LNCAP (cell line): ENCODE measurements around the gene BMP2K.

Source experiments
- TF ChIP-seq, protein P1 (sequence below): fragments of 450-650 bp; IDR thresholded peaks from 2 replicates; pipeline ENCODE4 v1.5.1; 2017; ENCODE audit warnings: mild to moderate bottlenecking

BMP2K gene

GRCh38 chr4:78922207-78922606 is 146.1 kb downstream of the BMP2K start:
- TF ChIP-seq, protein P1, sequence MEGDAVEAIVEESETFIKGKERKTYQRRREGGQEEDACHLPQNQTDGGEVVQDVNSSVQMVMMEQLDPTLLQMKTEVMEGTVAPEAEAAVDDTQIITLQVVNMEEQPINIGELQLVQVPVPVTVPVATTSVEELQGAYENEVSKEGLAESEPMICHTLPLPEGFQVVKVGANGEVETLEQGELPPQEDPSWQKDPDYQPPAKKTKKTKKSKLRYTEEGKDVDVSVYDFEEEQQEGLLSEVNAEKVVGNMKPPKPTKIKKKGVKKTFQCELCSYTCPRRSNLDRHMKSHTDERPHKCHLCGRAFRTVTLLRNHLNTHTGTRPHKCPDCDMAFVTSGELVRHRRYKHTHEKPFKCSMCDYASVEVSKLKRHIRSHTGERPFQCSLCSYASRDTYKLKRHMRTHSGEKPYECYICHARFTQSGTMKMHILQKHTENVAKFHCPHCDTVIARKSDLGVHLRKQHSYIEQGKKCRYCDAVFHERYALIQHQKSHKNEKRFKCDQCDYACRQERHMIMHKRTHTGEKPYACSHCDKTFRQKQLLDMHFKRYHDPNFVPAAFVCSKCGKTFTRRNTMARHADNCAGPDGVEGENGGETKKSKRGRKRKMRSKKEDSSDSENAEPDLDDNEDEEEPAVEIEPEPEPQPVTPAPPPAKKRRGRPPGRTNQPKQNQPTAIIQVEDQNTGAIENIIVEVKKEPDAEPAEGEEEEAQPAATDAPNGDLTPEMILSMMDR: no peak

- TF ChIP-seq, protein P1: peak; percentile 41; the same call in 1 of the 2 replicates
Measured at GRCh38 chr4:78923464-78924312, 147.5 kb downstream of the BMP2K start.

- TF ChIP-seq, protein P1: no peak
Measured at GRCh38 chr4:78926826-78927225, 150.7 kb downstream of the BMP2K start.

- TF ChIP-seq, protein P1: no peak
Measured at GRCh38 chr4:78928835-78929234, 152.7 kb downstream of the BMP2K start.

GRCh38 chr4:78930016-78930629 is 154.0 kb downstream of the BMP2K start:
- TF ChIP-seq, protein P1: no peak

- TF ChIP-seq, protein P1: no peak
Measured at GRCh38 chr4:78936989-78937388, 160.8 kb downstream of the BMP2K start.

DNA sequence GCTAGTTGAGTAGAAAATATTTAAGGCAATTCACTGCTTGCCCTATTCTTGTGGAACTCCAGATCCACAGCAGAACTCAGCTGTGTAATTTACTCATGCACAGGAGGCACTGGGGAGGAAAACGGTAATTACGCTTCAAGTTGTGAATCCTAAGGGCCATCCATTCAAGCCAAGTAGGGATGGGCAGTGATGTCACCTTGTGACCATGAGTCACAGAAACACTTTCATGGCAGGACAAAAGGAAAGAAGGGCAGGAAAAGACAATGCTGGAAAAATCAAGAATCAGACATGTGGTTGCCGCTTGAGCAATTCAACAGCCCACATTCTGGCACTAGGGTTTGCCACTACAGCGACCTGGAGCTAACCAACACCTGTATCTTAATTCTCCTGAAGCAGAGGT is 161.7 kb downstream of the BMP2K start:
- TF ChIP-seq, protein P1: no peak
